Stimulated activated memory B cell treated with anti-CD40 and anti-IgM and Interleukin-4, amounts not matched to agents 10 μg/mL and 1 μg/mL and 100 μg/mL, for 72 hours (primary cell): ENCODE results near the gene LTN1.
"Not testable (repeated sequence)": the region's sequence is repeated elsewhere in the genome, so short reads cannot be mapped to it uniquely, and the experiment has no call there.

Experiments
- ATAC-seq: fragments of 150-1000 bp; cut with Tn5 transposase; 2 replicates; pipeline ENCODE4 v1.10.0; 2021
- H3K27ac Mint-ChIP-seq: one replicate; pipeline ENCODE4 v1.8.0; 2022; ENCODE audit warnings: mild to moderate bottlenecking, mixed read lengths
- H3K27me3 Mint-ChIP-seq: one replicate; pipeline ENCODE4 v1.8.0; 2022; ENCODE audit warnings: mixed read lengths
- H3K36me3 Mint-ChIP-seq: one replicate; pipeline ENCODE4 v1.8.0; 2022; ENCODE audit warnings: mixed read lengths
- H3K4me1 Mint-ChIP-seq: one replicate; pipeline ENCODE4 v1.8.0; 2022; ENCODE audit warnings: mixed read lengths
- H3K4me3 Mint-ChIP-seq: one replicate; pipeline ENCODE4 v1.8.0; 2022; ENCODE audit warnings: mild to moderate bottlenecking, moderate library complexity, mixed read lengths
- H3K9me3 Mint-ChIP-seq: one replicate; pipeline ENCODE4 v1.8.0; 2022; ENCODE audit warnings: mixed read lengths

The LTN1 gene

GRCh38 chr21:28992526-28993292 lies at the start of gene LTN1:
TSS of gene LTN1 (minus strand) at chr21:28992877. CDS start at chr21:28992805, 72 bp downstream.
- Mint-ChIP-seq H3K9me3 (no peaks in the 10 kb centered on the region), H3K27me3 (no peaks in the 10 kb centered on the region), H3K4me1 (peaks cover 27% of the 10 kb centered on the region), H3K36me3 (peaks cover 16% of the 10 kb centered on the region), H3K27ac (peak within 1 kb of the TSS; percentile 86), H3K4me3 (peak within 1 kb of the TSS; percentile 88)
- ATAC-seq: peak; percentile 100

DNA sequence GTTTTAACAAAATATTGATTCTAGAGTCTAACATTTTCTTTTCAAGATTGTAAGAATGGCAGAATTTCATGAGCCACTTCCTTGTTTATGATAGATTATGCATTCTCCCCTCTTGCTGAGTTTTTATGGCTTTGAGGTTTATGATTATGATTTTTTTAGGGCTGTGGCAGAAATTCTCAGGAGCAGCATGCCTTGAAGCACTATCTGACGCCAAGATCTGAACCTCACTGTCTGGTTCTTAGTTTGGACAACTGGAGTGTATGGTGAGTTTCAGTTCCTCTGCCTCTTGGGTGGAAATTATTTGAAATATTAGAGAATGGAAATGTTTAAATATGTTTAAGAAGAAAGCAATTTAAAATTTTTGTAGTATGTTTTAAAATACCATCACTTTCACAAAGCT lies 42.0 kb upstream of the LTN1 start:
- peak overlapping the region; percentile 36 for H3K27ac Mint-ChIP-seq
- no peaks in the 10 kb centered on the region for H3K9me3 Mint-ChIP-seq
- H3K4me3 Mint-ChIP-seq: no peak overlapping the region
- peak; percentile 61 for ATAC-seq
- H3K4me1 Mint-ChIP-seq: peaks cover 14% of the 10 kb centered on the region
- H3K36me3 Mint-ChIP-seq: peaks cover 40% of the 10 kb centered on the region
- no peaks in the 10 kb centered on the region for H3K27me3 Mint-ChIP-seq

DNA sequence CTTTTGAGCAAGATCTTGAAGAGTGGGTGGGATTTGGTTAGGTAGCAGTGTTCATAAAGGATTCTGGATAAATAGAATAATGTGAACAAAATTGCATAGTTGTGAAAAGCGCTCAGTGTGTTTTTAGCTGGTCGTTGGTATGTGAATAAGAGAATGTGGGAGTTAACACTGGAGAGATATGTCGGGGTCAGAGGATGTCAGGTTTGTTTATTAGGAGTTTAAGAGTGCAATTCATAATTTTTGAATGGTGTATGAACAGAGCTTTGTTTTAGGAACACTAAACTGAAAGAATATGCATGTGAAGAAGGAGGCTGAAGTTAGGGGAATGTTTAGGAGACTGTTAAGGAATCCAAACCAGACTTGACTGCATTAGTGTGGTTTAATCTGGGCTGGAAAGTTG lies 41.2 kb upstream of the LTN1 start:
- Mint-ChIP-seq H3K27ac (peak overlapping the region; percentile 36), H3K4me1 (peaks cover 14% of the 10 kb centered on the region), H3K9me3 (no peaks in the 10 kb centered on the region), H3K36me3 (peaks cover 40% of the 10 kb centered on the region), H3K4me3 (no peak overlapping the region), H3K27me3 (no peaks in the 10 kb centered on the region)
- ATAC-seq: no peak

DNA sequence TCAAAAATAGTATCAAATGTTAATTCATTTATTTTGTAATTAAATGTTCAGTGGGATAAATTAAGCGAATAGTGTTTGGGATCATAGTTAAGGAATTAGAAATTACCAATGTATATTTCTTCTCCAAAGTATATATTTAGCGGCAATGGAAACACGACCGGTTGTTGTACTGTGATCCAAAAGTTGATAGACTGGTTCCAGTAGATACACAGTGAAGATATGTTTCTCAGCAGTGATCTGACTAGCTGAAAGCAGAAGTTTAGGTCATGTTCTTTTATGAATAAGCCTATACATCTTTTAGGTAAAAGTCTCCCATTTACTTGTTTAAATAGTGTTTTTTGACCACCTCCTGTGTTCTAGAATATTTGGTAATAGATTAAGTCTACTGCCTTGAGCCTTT lies 40.6 kb upstream of the LTN1 start:
- ATAC-seq: no peak
- Mint-ChIP-seq H3K27ac (peak overlapping the region; percentile 36), H3K9me3 (no peaks in the 10 kb centered on the region), H3K4me1 (peaks cover 14% of the 10 kb centered on the region), H3K36me3 (peaks cover 39% of the 10 kb centered on the region), H3K4me3 (no peak overlapping the region), H3K27me3 (no peaks in the 10 kb centered on the region)

- Mint-ChIP-seq H3K36me3 (peaks cover 26% of the 10 kb centered on the region), H3K27me3 (no peaks in the 10 kb centered on the region), H3K27ac (no peak overlapping the region), H3K4me1 (peaks cover 25% of the 10 kb centered on the region), H3K9me3 (no peaks in the 10 kb centered on the region), H3K4me3 (no peak overlapping the region)
- ATAC-seq: no peak
Measured at GRCh38 chr21:29030909-29031308, 38.2 kb upstream of the LTN1 start.

DNA sequence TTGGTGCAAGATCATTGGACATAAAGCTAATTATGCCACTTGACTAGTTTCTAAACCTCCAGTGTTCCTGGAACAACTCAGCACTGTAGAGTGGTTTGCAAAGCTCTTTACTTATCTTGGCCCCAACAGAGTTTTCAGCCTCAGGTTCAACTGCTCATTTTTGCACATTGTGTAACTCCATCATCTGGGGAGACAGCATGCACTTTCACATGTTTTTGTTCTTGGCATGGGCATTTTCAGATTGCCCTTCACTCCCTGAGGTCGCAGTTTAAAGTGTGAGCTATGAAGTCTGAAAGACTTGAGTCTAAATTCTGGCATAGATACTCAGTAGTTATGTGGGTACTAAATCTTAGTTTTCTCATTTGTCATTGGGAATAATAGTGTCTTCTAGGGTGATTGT lies 36.8 kb upstream of the LTN1 start:
- H3K4me3 Mint-ChIP-seq: no peak overlapping the region
- peaks cover 20% of the 10 kb centered on the region for H3K36me3 Mint-ChIP-seq
- no peaks in the 10 kb centered on the region for H3K27me3 Mint-ChIP-seq
- no peak overlapping the region for H3K27ac Mint-ChIP-seq
- no peak for ATAC-seq
- peaks cover 27% of the 10 kb centered on the region for H3K4me1 Mint-ChIP-seq
- H3K9me3 Mint-ChIP-seq: no peaks in the 10 kb centered on the region

- H3K36me3 Mint-ChIP-seq: peaks cover 2% of the 10 kb centered on the region
- no peak for ATAC-seq
- H3K9me3 Mint-ChIP-seq: no peaks in the 10 kb centered on the region
- H3K4me3 Mint-ChIP-seq: peak overlapping the region; percentile 89
- H3K27me3 Mint-ChIP-seq: no peaks in the 10 kb centered on the region
- H3K27ac Mint-ChIP-seq: peak overlapping the region; percentile 94
- H3K4me1 Mint-ChIP-seq: peaks cover 21% of the 10 kb centered on the region
Measured at GRCh38 chr21:29025328-29025713, 32.6 kb upstream of the LTN1 start.

GRCh38 chr21:29024474-29025327 lies 32.0 kb upstream of the LTN1 start, which contains the start of gene USP16:
TSS of gene USP16 (plus strand) at chr21:29024668. CDS start at chr21:29027914, 3,246 bp downstream.
- H3K27ac Mint-ChIP-seq: peak within 1 kb of the TSS; percentile 94
- peak; percentile 99 for ATAC-seq
- H3K36me3 Mint-ChIP-seq: no peaks in the 10 kb centered on the region
- H3K9me3 Mint-ChIP-seq: no peaks in the 10 kb centered on the region
- H3K4me3 Mint-ChIP-seq: peak within 1 kb of the TSS; percentile 89
- H3K27me3 Mint-ChIP-seq: no peaks in the 10 kb centered on the region
- H3K4me1 Mint-ChIP-seq: peaks cover 24% of the 10 kb centered on the region

DNA sequence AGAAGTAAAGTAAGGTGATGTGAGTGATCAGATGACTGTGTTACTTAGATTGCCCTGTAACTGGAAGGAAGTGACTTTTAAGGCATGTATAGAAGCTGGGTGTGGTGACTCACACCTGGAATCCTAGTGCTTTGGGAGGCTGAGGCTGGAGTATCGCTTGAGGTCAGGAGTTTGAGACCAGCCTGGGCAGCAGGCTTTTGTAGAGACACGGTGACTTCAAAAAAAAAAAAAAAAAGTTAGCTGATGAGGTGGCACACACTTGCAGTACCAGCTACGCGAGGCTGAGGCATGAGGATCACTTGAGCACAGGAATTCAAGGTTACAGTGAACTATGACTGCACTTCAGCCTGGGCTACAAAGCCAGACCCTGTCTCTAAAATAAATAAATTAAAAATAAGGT lies 29.5 kb upstream of the LTN1 start:
- ATAC-seq: no peak
- no peaks in the 10 kb centered on the region for H3K27me3 Mint-ChIP-seq
- no peak overlapping the region for H3K4me3 Mint-ChIP-seq
- peaks cover 38% of the 10 kb centered on the region for H3K4me1 Mint-ChIP-seq
- H3K27ac Mint-ChIP-seq: no peak overlapping the region
- no peaks in the 10 kb centered on the region for H3K9me3 Mint-ChIP-seq
- no peaks in the 10 kb centered on the region for H3K36me3 Mint-ChIP-seq

GRCh38 chr21:29018540-29018939 lies 25.9 kb upstream of the LTN1 start:
- Mint-ChIP-seq H3K4me3 (peak overlapping the region; percentile 78), H3K27me3 (no peaks in the 10 kb centered on the region), H3K9me3 (no peaks in the 10 kb centered on the region), H3K4me1 (peaks cover 20% of the 10 kb centered on the region), H3K27ac (peak overlapping the region; percentile 75), H3K36me3 (no peaks in the 10 kb centered on the region)
- ATAC-seq: no peak

DNA sequence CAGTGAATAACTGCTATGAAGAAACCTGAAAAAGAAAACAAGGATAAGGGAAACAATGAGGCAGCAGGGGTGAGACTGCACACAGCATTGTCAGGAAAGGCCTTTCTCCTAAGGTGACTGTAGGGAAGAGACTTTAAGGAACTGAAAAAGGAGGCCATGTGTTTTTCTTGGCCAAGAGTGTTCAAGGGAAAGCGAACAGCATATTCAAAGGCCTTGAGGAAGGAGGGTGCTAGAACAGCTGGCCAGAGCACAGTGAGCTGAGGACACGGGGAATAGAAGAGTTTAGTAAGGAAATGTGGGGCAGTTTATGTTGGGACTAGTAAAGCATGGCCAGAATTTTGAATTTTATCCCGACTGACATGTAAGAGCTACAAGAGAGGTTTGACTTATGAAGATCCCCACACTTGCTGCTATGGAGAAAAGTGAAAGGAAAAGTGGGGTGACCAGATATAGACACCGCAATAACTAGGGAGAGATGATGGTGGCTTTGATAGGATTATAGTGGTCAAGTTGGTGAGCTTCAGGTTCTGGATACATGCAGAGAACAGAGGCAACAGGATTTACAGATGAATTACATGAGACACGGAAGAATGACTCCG lies 25.1 kb upstream of the LTN1 start:
- H3K27me3 Mint-ChIP-seq: no peaks in the 10 kb centered on the region
- H3K4me1 Mint-ChIP-seq: peaks cover 20% of the 10 kb centered on the region
- no peaks in the 10 kb centered on the region for H3K9me3 Mint-ChIP-seq
- no peaks in the 10 kb centered on the region for H3K36me3 Mint-ChIP-seq
- peak overlapping the region; percentile 78 for H3K4me3 Mint-ChIP-seq
- no peak for ATAC-seq
- peak overlapping the region; percentile 75 for H3K27ac Mint-ChIP-seq

DNA sequence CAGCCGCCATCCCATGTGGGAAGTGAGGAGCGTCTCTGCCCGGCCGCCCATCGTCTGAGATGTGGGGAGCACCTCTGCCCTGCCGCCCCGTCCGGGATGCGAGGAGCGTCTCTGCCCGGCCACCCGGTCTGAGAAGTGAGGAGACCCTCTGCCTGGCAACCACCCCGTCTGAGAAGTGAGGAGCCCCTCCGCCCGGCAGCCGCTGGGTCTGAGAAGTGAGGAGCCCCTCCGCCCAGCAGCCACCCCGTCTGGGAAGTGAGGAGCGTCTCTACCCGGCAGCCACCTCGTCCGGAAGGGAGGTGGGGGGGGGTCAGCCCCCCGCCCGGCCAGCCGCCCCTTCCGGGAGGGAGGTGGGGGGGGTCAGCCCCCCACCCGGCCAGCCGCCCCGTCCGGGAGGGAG lies 18.6 kb upstream of the LTN1 start:
- not testable (repeated sequence) for H3K27ac Mint-ChIP-seq, H3K36me3 Mint-ChIP-seq, H3K4me1 Mint-ChIP-seq, H3K27me3 Mint-ChIP-seq, ATAC-seq, H3K4me3 Mint-ChIP-seq, H3K9me3 Mint-ChIP-seq

DNA sequence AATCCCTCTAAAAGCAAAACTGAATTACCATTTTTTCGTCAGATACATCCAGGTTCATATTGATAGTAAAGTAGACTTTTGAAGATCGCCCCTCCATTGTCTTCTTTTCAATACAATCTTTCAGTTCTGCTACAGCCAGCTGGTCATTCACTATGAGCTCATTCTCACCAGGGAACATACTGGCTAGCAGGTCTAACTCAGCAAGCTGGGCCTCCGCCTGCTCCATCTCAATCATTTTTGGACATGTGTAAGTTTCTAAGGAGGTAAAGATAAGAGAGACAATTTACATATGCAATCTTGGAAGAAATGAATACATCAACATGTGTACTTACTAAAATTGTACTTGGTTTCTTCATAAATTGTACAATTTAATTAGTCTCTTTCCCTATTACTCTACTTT lies 15.7 kb upstream of the LTN1 start:
- H3K9me3 Mint-ChIP-seq: no peaks in the 10 kb centered on the region
- no peaks in the 10 kb centered on the region for H3K27me3 Mint-ChIP-seq
- no peak overlapping the region for H3K4me3 Mint-ChIP-seq
- H3K27ac Mint-ChIP-seq: no peak overlapping the region
- H3K4me1 Mint-ChIP-seq: no peaks in the 10 kb centered on the region
- no peak for ATAC-seq
- peaks cover 8% of the 10 kb centered on the region for H3K36me3 Mint-ChIP-seq

- Mint-ChIP-seq H3K4me3 (no peak overlapping the region), H3K27ac (no peak overlapping the region), H3K36me3 (peaks cover 8% of the 10 kb centered on the region), H3K27me3 (no peaks in the 10 kb centered on the region), H3K9me3 (no peaks in the 10 kb centered on the region), H3K4me1 (no peaks in the 10 kb centered on the region)
- no peak for ATAC-seq
Measured at GRCh38 chr21:29007810-29008209, 15.1 kb upstream of the LTN1 start.

- H3K9me3 Mint-ChIP-seq: no peaks in the 10 kb centered on the region
- H3K36me3 Mint-ChIP-seq: peaks cover 8% of the 10 kb centered on the region
- no peak overlapping the region for H3K4me3 Mint-ChIP-seq
- no peak for ATAC-seq
- no peak overlapping the region for H3K27ac Mint-ChIP-seq
- H3K4me1 Mint-ChIP-seq: no peaks in the 10 kb centered on the region
- no peaks in the 10 kb centered on the region for H3K27me3 Mint-ChIP-seq
Measured at GRCh38 chr21:29007135-29007534, 14.5 kb upstream of the LTN1 start.
